K562 (cell line): Measurements from ENCODE around the gene IL12B. TPM values are rescaled to one million over a fixed set of nuclear protein-coding genes. Genes with fewer than 3 reads are reported as not detected.

Source experiments
- ATAC-seq: fragments of 200-7000 bp; cut with Tn5 transposase; 3 replicates; pipeline ENCODE4 v1.9.1; 2020; ENCODE audit warnings: moderate library complexity
- BruUV-seq: library from RNA; stranded (reverse); fragments of 400-500 nt; replicated peaks from 2 replicates; lab custom pipeline; 2021; lab: Mats Ljungman, UMichigan
- CTCF ChIA-PET: fragments of 300-600 bp; formaldehyde crosslinking; extraction: SDS; loops from one replicate; lab custom pipeline; 2021; ENCODE audit warnings: low intra/inter-chr PET ratio; lab: Yijun Ruan, JAX
- POLR2A ChIA-PET: fragments of 300-600, 350-650 bp; sonication (Branson Sonifier 250); formaldehyde crosslinking; extraction: SDS; loops from one replicate; lab custom pipeline; 2021; ENCODE audit warnings: antibody characterized with exemption, inconsistent platforms; lab: Yijun Ruan, JAX
- DNase-seq, 4 experiments: peaks; one replicate each; pipeline versions ENCODE4 v3.0.0 to v3.0.0-alpha.2; 2011 to 2018; ENCODE audit warnings: low spot score in 3 of 4, mixed read lengths in 3 of 4; ENCODE audit errors: extremely low read depth in 1 of 4
- FAIRE-seq: peaks from 2 replicates; lab custom pipeline; 2011; peaks lifted over from hg19 to GRCh38; lab: Jason Lieb, UNC
- H2AFZ ChIP-seq: 2 replicates; pipeline ENCODE4 v1.6.0; 2011; ENCODE audit warnings: low read depth, low read length, control low read depth, inconsistent platforms
- H3K27ac ChIP-seq: fragments of 200-600 bp; 3 replicates; pipeline ENCODE4 v1.8.0; 2011; ENCODE audit warnings: low read depth, mild to moderate bottlenecking, control low read depth, inconsistent platforms, low read length, moderate library complexity, mixed read lengths; ENCODE audit errors: extremely low read depth
- H3K27me3 ChIP-seq, 2 experiments: fragments of 300-600 bp in 1 of 2; 2 replicates in 1 of 2; 3 replicates in 1 of 2; pipeline versions ENCODE4 v1.6.0 to v1.8.0; 2011; ENCODE audit warnings: inconsistent platforms in 2 of 2, low read length in 2 of 2, mild to moderate bottlenecking in 1 of 2, mixed read lengths in 1 of 2, moderate library complexity in 1 of 2; ENCODE audit not compliant: control insufficient read depth in 2 of 2, insufficient read depth in 2 of 2
- H3K36me3 ChIP-seq: fragments of 300-600 bp; 3 replicates; pipeline ENCODE4 v1.8.0; 2011; ENCODE audit warnings: mild to moderate bottlenecking, low read length, inconsistent platforms; ENCODE audit not compliant: control insufficient read depth, insufficient read depth
- H3K4me1 ChIP-seq, 2 experiments: fragments of 200-600 bp in 1 of 2; replicated peaks in 1 of 2; 2 replicates in 1 of 2; 3 replicates in 1 of 2; pipeline versions ENCODE4 v1.5.1 to v1.8.0; 2011; ENCODE audit warnings: inconsistent platforms in 2 of 2, low read length in 2 of 2, mild to moderate bottlenecking in 1 of 2, mixed read lengths in 1 of 2, moderate library complexity in 1 of 2; ENCODE audit not compliant: control insufficient read depth in 2 of 2, insufficient read depth in 2 of 2
- H3K4me2 ChIP-seq: 2 replicates; pipeline ENCODE4 v1.6.1; 2011; ENCODE audit warnings: low read length, control low read depth, inconsistent platforms, mixed read lengths; ENCODE audit not compliant: insufficient read depth
- H3K4me3 ChIP-seq: fragments of 200-600 bp; sonication (generic), shearing (Covaris generic); 2 replicates; pipeline ENCODE4 v1.5.1; 2016; ENCODE audit warnings: control low read depth, inconsistent platforms
- H3K79me2 ChIP-seq: fragments of 200-600 bp; 3 replicates; pipeline ENCODE4 v1.8.0; 2011; ENCODE audit warnings: low read length, inconsistent platforms; ENCODE audit not compliant: control insufficient read depth, insufficient read depth
- H3K9ac ChIP-seq, 2 experiments: 2 replicates each; pipeline versions ENCODE4 v1.6.0 to v1.6.1; 2011; ENCODE audit warnings: low read depth in 2 of 2, low read length in 2 of 2, control low read depth in 1 of 2, inconsistent platforms in 1 of 2, mild to moderate bottlenecking in 1 of 2, mixed read lengths in 1 of 2; ENCODE audit not compliant: insufficient read depth in 1 of 2
- H3K9me1 ChIP-seq: one replicate; pipeline ENCODE4 v1.6.0; 2011; ENCODE audit warnings: inconsistent platforms, mild to moderate bottlenecking, low read length, moderate library complexity; ENCODE audit not compliant: control insufficient read depth, insufficient read depth
- H3K9me3 ChIP-seq: replicated peaks from 2 replicates; pipeline ENCODE4 v1.5.1; 2011; ENCODE audit warnings: low read depth, low read length, inconsistent platforms; ENCODE audit not compliant: control insufficient read depth, insufficient read depth
- H4K20me1 ChIP-seq: replicated peaks from 2 replicates; pipeline ENCODE4 v1.6.1; 2011; ENCODE audit warnings: low read length, inconsistent platforms, mixed read lengths; ENCODE audit not compliant: control insufficient read depth, insufficient read depth
- CHD2 ChIP-seq: IDR thresholded peaks from 2 replicates; pipeline ENCODE4 v1.6.1; 2011; ENCODE audit warnings: low read depth, low read length
- DEAF1 ChIP-seq: fragments of 450-650 bp; formaldehyde crosslinking; IDR thresholded peaks from 2 replicates; pipeline ENCODE4 v1.4.0; 2020; ENCODE audit warnings: mild to moderate bottlenecking, moderate library complexity
- HLTF ChIP-seq: fragments of 450-650 bp; IDR thresholded peaks from 2 replicates; pipeline ENCODE4 v1.6.1; 2016
- IRF9 ChIP-seq: fragments of 450-650 bp; IDR thresholded peaks from 2 replicates; pipeline ENCODE4 v1.6.1; 2016; ENCODE audit warnings: missing biosample characterization, missing genetic modification characterization
- JUNB ChIP-seq: fragments of 450-650 bp; formaldehyde crosslinking; conservative IDR thresholded peaks from 2 replicates; pipeline ENCODE4 v1.4.0; 2020; ENCODE audit warnings: mild to moderate bottlenecking
- MTF1 ChIP-seq: fragments of 250-450 bp; sonication (Bioruptor Pico); IDR thresholded peaks from 2 replicates; pipeline ENCODE4 v1.9.0; 2021; ENCODE audit warnings: moderate library complexity, mild to moderate bottlenecking, inconsistent platforms, borderline replicate concordance
- PKNOX1 ChIP-seq: fragments of 450-650 bp; IDR thresholded peaks from 2 replicates; pipeline ENCODE4 v1.6.1; 2016
- RFX7 ChIP-seq: fragments of 250-450 bp; sonication (Bioruptor Pico); IDR thresholded peaks from 2 replicates; pipeline ENCODE4 v1.5.1; 2021; ENCODE audit warnings: mild to moderate bottlenecking
- YBX1 ChIP-seq: fragments of 450-650 bp; IDR thresholded peaks from 2 replicates; pipeline ENCODE4 v1.7.1; 2016; ENCODE audit warnings: mild to moderate bottlenecking
- ZNF324 ChIP-seq: fragments of 250-450 bp; sonication (Bioruptor Pico); IDR thresholded peaks from 2 replicates; pipeline ENCODE4 v1.4.0; 2020; ENCODE audit warnings: mild to moderate bottlenecking
- ZNF639 ChIP-seq, 2 experiments: fragments of 200-800 bp in 1 of 2; sonication (Bioruptor generic) in 1 of 2; sonication (generic) in 1 of 2; formaldehyde crosslinking in 1 of 2; IDR thresholded peaks in 1 of 2; conservative IDR thresholded peaks in 1 of 2; 2 replicates each; pipeline versions ENCODE4 v1.5.0 to v1.6.1; 2016 to 2020; ENCODE audit warnings: missing compliant biosample characterization in 1 of 2, missing genetic modification characterization in 1 of 2, missing genetic modification reagents in 1 of 2
- WGBS: fragments of 100-300 bp; shearing (Covaris generic); methylation state at CpG from one replicate; pipeline ENCODE4 v1.1.6; 2016; ENCODE audit warnings: low coverage, mixed read lengths; ENCODE audit not compliant: insufficient coverage; ENCODE audit errors: missing lambda C conversion rate; 5-methylcytosine and 5-hydroxymethylcytosine counted together
- in situ Hi-C: fragments of 300-500 bp; cut with MboI; formaldehyde crosslinking; loops from 4 replicates; pipeline ENCODE4 v1.15.0; 2018; ENCODE audit warnings: inconsistent platforms, mixed read lengths
- intact Hi-C: fragments of 100-400 bp; cut with micrococcal nuclease; formaldehyde crosslinking; loops from 2 replicates; pipeline ENCODE4 v1.14.2; 2022
- polyA plus RNA-seq, 8 experiments: library from polyadenylated mRNA; depleted of rRNA in 4 of 8; stranded (reverse) in 5 of 8; unstranded in 3 of 8; fragments of >200 nt; fragmentation: Nextera tagmentation in 2 of 8; fragmentation: Illumina TruSeq in 1 of 8; extraction: Ambion mirVana in 2 of 8; extraction: Trizol in 1 of 8; gene quantifications; 2 replicates each; pipeline versions ENCODE4 v1.2.1 to v1.2.3, GENCODE V29; 2011 to 2014; ENCODE audit warnings: inconsistent platforms in 1 of 8, missing spikeins in 1 of 8
- total RNA-seq, 7 experiments: library from RNA; depleted of rRNA in 6 of 7; stranded (reverse); fragments of >200 nt in 6 of 7; fragmentation: Illumina TruSeq in 2 of 7; extraction: Trizol in 2 of 7; gene quantifications; 2 replicates each; pipeline versions ENCODE4 v1.2.1 to v1.2.3, GENCODE V29; 2011 to 2021; ENCODE audit warnings: low replicate concordance in 1 of 7

Gene IL12B
- total and polyA plus RNA-seq, 9 of the 15 experiments (the other 6 are each of a cell fraction or from before 2014, with no cell fraction given), result not detected

- BruUV-seq, result no TSS peak
- Histone ChIP-seq H3K27ac (no peak overlapping the region), H3K4me1 (peaks cover 0 to 4% of the 10 kb centered on the region in 2 experiments; a peak in 1 of 5 replicates), H3K36me3 (no peaks in the 10 kb centered on the region), H3K9me1 (no peaks in the 10 kb centered on the region), H2AFZ (no peak overlapping the region), H3K9ac (no peak overlapping the region), H3K27me3 (peaks cover 22 to 25% of the 10 kb centered on the region in 2 experiments; a peak in 4 of 5 replicates), H3K9me3 (no peaks in the 10 kb centered on the region), H3K79me2 (no peaks in the 10 kb centered on the region), H4K20me1 (no peaks in the 10 kb centered on the region)
- DNase-seq (no peak), ATAC-seq (no peak), FAIRE-seq (no peak)
- intact Hi-C loops, result no loop called here
- WGBS, result 4% methylated on average over 2 of the region's 2 CpGs
- ChIA-PET CTCF (no interaction called here), POLR2A (no interaction called here)
- in situ Hi-C loops, result loop anchor here (25.0 kb wide), 1 partner anchor 601 kb away; no protein-coding TSS in a partner anchor
- no peak for TF ChIP-seq CHD2
- no peak for TF ChIP-seq JUNB
- no peak for TF ChIP-seq DEAF1 (CRISPR knock-in tag)
- no peak for TF ChIP-seq MTF1 (CRISPR knock-in tag)
- TF ChIP-seq IRF9 (tag), result no peak
- no peak for TF ChIP-seq RFX7
- no peak for TF ChIP-seq HLTF
- TF ChIP-seq PKNOX1, result no peak
- no peak for TF ChIP-seq YBX1
- TF ChIP-seq ZNF324 (CRISPR knock-in tag), result no peak
- no peak for TF ChIP-seq ZNF639 (CRISPR knock-in tag; conservative IDR thresholded peaks at IDR 0.05 in 1 of 2, IDR thresholded peaks at IDR 0.05 in 1 of 2)
- TF ChIP-seq, all 486 proteins: peak for 0
- no peak overlapping the region for H3K4me3 ChIP-seq
- no peak overlapping the region for H3K4me2 ChIP-seq
Measured at GRCh38 chr5:159313197-159313596, 17.1 kb downstream of the IL12B start.
